Measurements from ENCODE around the gene GUCY2C.

DNA sequence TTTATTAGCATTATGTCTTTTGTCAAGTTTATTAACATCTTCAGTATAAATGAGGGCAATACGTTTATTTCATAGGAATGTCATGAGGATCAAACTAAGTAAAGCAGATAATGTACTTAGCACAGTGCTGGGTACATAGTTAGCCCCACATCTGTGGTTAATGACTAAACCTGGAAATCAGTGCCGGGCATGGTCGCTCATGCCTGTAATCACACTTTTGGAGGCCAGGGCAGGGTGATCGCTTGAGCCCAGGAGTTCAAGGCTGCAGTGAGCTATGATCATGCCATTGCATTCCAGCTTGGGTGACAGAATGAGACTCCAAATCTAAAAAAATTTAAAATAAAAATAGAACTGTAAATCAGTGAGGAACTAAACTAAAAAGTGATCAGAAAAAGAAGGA, 44.8 kb upstream of the GUCY2C start:
- TF ChIP-seq, protein P1, sequence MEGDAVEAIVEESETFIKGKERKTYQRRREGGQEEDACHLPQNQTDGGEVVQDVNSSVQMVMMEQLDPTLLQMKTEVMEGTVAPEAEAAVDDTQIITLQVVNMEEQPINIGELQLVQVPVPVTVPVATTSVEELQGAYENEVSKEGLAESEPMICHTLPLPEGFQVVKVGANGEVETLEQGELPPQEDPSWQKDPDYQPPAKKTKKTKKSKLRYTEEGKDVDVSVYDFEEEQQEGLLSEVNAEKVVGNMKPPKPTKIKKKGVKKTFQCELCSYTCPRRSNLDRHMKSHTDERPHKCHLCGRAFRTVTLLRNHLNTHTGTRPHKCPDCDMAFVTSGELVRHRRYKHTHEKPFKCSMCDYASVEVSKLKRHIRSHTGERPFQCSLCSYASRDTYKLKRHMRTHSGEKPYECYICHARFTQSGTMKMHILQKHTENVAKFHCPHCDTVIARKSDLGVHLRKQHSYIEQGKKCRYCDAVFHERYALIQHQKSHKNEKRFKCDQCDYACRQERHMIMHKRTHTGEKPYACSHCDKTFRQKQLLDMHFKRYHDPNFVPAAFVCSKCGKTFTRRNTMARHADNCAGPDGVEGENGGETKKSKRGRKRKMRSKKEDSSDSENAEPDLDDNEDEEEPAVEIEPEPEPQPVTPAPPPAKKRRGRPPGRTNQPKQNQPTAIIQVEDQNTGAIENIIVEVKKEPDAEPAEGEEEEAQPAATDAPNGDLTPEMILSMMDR (IDR thresholded peaks at IDR 0.05): no peak
- no peak for TF ChIP-seq POLR2A (IDR thresholded peaks at IDR 0.05)
